ENCODE results near the gene GPR45. TPM values are rescaled to one million over a fixed set of nuclear protein-coding genes. Genes with fewer than 3 reads are reported as not detected.

Gene GPR45
- total RNA-seq (2021) = 0.21 TPM in 1 of 3 replicates, not detected in the others
- percentile 17 among the genes with signal in this experiment for Bru-seq, nascent RNA
- long read RNA-seq, experiment 1, partial matches to known transcripts = 0 of 1 reads
- long read RNA-seq, experiment 1, other reads (novel, unspliced or antisense) = 1 of 1 reads
- long read RNA-seq, experiment 2 = 0 reads
- long read RNA-seq, experiment 3 = 0 reads

GRCh38 chr2:105241443-105241842, at the start of gene GPR45:
GPR45 (plus strand) TSS chr2:105241743; CDS start chr2:105241859, 116 bp downstream.
- Mint-ChIP-seq H3K27ac (no peak within 1 kb of the TSS), H3K4me1 (peaks cover 14% of the 10 kb centered on the region), H3K27me3 (ENCODE audit: low read depth) (peaks cover 23% of the 10 kb centered on the region), H3K36me3 (no peaks in the 10 kb centered on the region), H3K9me3 (no peaks in the 10 kb centered on the region), H3K4me3 (no peak within 1 kb of the TSS)
- CTCF ChIA-PET = interaction anchor here (0.6 to 7.7 kb wide), 4 partner anchors 17 to 124 kb away, joined by 4 to 200 read pairs (median 7); no protein-coding TSS in a partner anchor
- POLR2A ChIA-PET = no interaction called here
- TF ChIP-seq NR3C1 (CRISPR knock-in tag; conservative IDR thresholded peaks at IDR 0.05; ENCODE audit: low read depth) (no peak), CDX4 (CRISPR knock-in tag; IDR thresholded peaks at IDR 0.05; ENCODE audit: borderline replicate concordance) (no peak), ZNF396 (CRISPR knock-in tag; IDR thresholded peaks at IDR 0.05; ENCODE audit: borderline replicate concordance) (no peak), TCF7 (CRISPR knock-in tag; IDR thresholded peaks at IDR 0.05; ENCODE audit: low read depth) (no peak), ZNF416 (CRISPR knock-in tag; IDR thresholded peaks at IDR 0.05) (no peak), CBFB (CRISPR knock-in tag; IDR thresholded peaks at IDR 0.05; ENCODE audit: low read depth) (no peak), ATF1 (CRISPR knock-in tag; IDR thresholded peaks at IDR 0.05) (no peak), ZMAT4 (CRISPR knock-in tag; IDR thresholded peaks at IDR 0.05) (no peak), ETV6 (CRISPR knock-in tag; IDR thresholded peaks at IDR 0.05) (no peak), ARID4B (CRISPR knock-in tag; IDR thresholded peaks at IDR 0.05; ENCODE audit: borderline replicate concordance) (no peak)
- DNase-seq (ENCODE audit: low spot score) (no peak), ATAC-seq (no peak)

- CTCF ChIA-PET = no interaction called here
- TF ChIP-seq NFE2L1 (CRISPR knock-in tag; IDR thresholded peaks at IDR 0.05) (no peak), FOXP1 (CRISPR knock-in tag; IDR thresholded peaks at IDR 0.05; ENCODE audit: borderline replicate concordance) (no peak), ZBTB43 (CRISPR knock-in tag; IDR thresholded peaks at IDR 0.05) (no peak), ZBTB21 (CRISPR knock-in tag; IDR thresholded peaks at IDR 0.05; ENCODE audit: borderline replicate concordance) (no peak), CTCF (IDR thresholded peaks at IDR 0.05) (no peak), ZNF219 (CRISPR knock-in tag; IDR thresholded peaks at IDR 0.05; ENCODE audit: borderline replicate concordance) (no peak), ZSCAN18 (CRISPR knock-in tag; IDR thresholded peaks at IDR 0.05) (no peak), FOXP4 (CRISPR knock-in tag; IDR thresholded peaks at IDR 0.05) (no peak), IRF1 (CRISPR knock-in tag; IDR thresholded peaks at IDR 0.05) (no peak), ATF3 (CRISPR knock-in tag; conservative IDR thresholded peaks at IDR 0.05) (no peak), ZNF671 (CRISPR knock-in tag; IDR thresholded peaks at IDR 0.05) (no peak)
These were observed 47.4 kb upstream of the GPR45 start for GRCh38 chr2:105194022-105194675.

More at GRCh38 chr2:105194022-105194675, 47.4 kb upstream of the GPR45 start:
- POLR2A ChIA-PET = no interaction called here
- no peak for ATAC-seq
- no peak overlapping the region for H3K27ac Mint-ChIP-seq
- peaks cover 19% of the 10 kb centered on the region for H3K36me3 Mint-ChIP-seq
- peaks cover 14% of the 10 kb centered on the region for H3K27me3 Mint-ChIP-seq (ENCODE audit: low read depth)
- peaks cover 42% of the 10 kb centered on the region for H3K9me3 Mint-ChIP-seq
- no peak for DNase-seq (ENCODE audit: low spot score)
- H3K4me3 Mint-ChIP-seq = no peak overlapping the region
- H3K4me1 Mint-ChIP-seq = peaks cover 12% of the 10 kb centered on the region
